GM12872 (cell line): Measurements from ENCODE around the gene LPCAT1.

Source experiments
- CTCF ChIP-seq: IDR thresholded peaks from 3 replicates; pipeline ENCODE4 v1.5.1; 2011; ENCODE audit warnings: low read depth, mild to moderate bottlenecking, low read length, moderate library complexity; ENCODE audit not compliant: insufficient read depth

LPCAT1 gene

GRCh38 chr5:1511651-1512540 lies 11.9 kb downstream of the LPCAT1 start:
- peak; percentile 49 for TF ChIP-seq CTCF

GRCh38 chr5:1511048-1511447 lies 12.7 kb downstream of the LPCAT1 start:
- no peak for TF ChIP-seq CTCF

- TF ChIP-seq CTCF, result no peak
Observed at GRCh38 chr5:1510631-1511030, 13.1 kb downstream of the LPCAT1 start.

GRCh38 chr5:1510151-1510561 lies 13.6 kb downstream of the LPCAT1 start:
- TF ChIP-seq CTCF, result no peak

- TF ChIP-seq CTCF, result no peak
Observed at GRCh38 chr5:1509346-1510085, 14.2 kb downstream of the LPCAT1 start.

GRCh38 chr5:1508659-1509290 lies 15.0 kb downstream of the LPCAT1 start:
- no peak for TF ChIP-seq CTCF
